ENCODE data around the gene CXCL1. TPM values are rescaled to one million over a fixed set of nuclear protein-coding genes. Genes with fewer than 3 reads are reported as not detected.

CXCL1 gene
- 2.7 and 3.6 TPM in 2 replicates for total RNA-seq
- long read RNA-seq, partial matches to known transcripts: 0 of 3 reads
- long read RNA-seq, other reads (novel, unspliced or antisense): 0 of 3 reads

- TF ChIP-seq CTCF (IDR thresholded peaks at IDR 0.05; ENCODE audit: unreplicated experiment): no peak
Measured at GRCh38 chr4:73869130-73870055, at the start of gene CXCL1. Gene CXCL1 (plus strand): TSS chr4:73869393. CDS start chr4:73869471, 78 bp downstream.

GRCh38 chr4:73821325-73821724 is 47.9 kb upstream of the CXCL1 start:
- Mint-ChIP-seq H3K9me3 (ENCODE audit: low read depth) (no peaks in the 10 kb centered on the region), H3K4me1 (ENCODE audit: low read depth) (no peaks in the 10 kb centered on the region), H3K4me3 (ENCODE audit: low read depth) (no peak overlapping the region), H3K27me3 (peaks cover 7% of the 10 kb centered on the region), H3K27ac (no peak overlapping the region), H3K36me3 (ENCODE audit: insufficient read depth) (no peaks in the 10 kb centered on the region)
- DNase-seq (ENCODE audit: low spot score, unreplicated experiment): no peak
- TF ChIP-seq CTCF (IDR thresholded peaks at IDR 0.05; ENCODE audit: unreplicated experiment): no peak

More at GRCh38 chr4:73869130-73870055, at the start of gene CXCL1:
- H3K4me1 Mint-ChIP-seq (ENCODE audit: low read depth): peaks cover 11% of the 10 kb centered on the region
- H3K27me3 Mint-ChIP-seq: peaks cover 51% of the 10 kb centered on the region
- H3K27ac Mint-ChIP-seq: peak within 1 kb of the TSS; percentile 84
- DNase-seq (ENCODE audit: low spot score, unreplicated experiment): peak; percentile 29
- H3K36me3 Mint-ChIP-seq (ENCODE audit: insufficient read depth): no peaks in the 10 kb centered on the region
- H3K4me3 Mint-ChIP-seq (ENCODE audit: low read depth): peak within 1 kb of the TSS; percentile 83
- H3K9me3 Mint-ChIP-seq (ENCODE audit: low read depth): no peaks in the 10 kb centered on the region

GRCh38 chr4:73822389-73822788 is 46.8 kb upstream of the CXCL1 start:
- no peak for TF ChIP-seq CTCF (IDR thresholded peaks at IDR 0.05; ENCODE audit: unreplicated experiment)
- H3K27me3 Mint-ChIP-seq: peaks cover 7% of the 10 kb centered on the region
- no peak overlapping the region for H3K4me3 Mint-ChIP-seq (ENCODE audit: low read depth)
- H3K4me1 Mint-ChIP-seq (ENCODE audit: low read depth): no peaks in the 10 kb centered on the region
- no peak overlapping the region for H3K27ac Mint-ChIP-seq
- no peak for DNase-seq (ENCODE audit: low spot score, unreplicated experiment)
- H3K36me3 Mint-ChIP-seq (ENCODE audit: insufficient read depth): no peaks in the 10 kb centered on the region
- H3K9me3 Mint-ChIP-seq (ENCODE audit: low read depth): peaks cover 4% of the 10 kb centered on the region

GRCh38 chr4:73822812-73823504 is 46.2 kb upstream of the CXCL1 start:
- Mint-ChIP-seq H3K27me3 (peaks cover 3% of the 10 kb centered on the region), H3K9me3 (ENCODE audit: low read depth) (peaks cover 7% of the 10 kb centered on the region), H3K27ac (no peak overlapping the region), H3K4me1 (ENCODE audit: low read depth) (no peaks in the 10 kb centered on the region), H3K4me3 (ENCODE audit: low read depth) (no peak overlapping the region), H3K36me3 (ENCODE audit: insufficient read depth) (no peaks in the 10 kb centered on the region)
- DNase-seq (ENCODE audit: low spot score, unreplicated experiment): no peak
- TF ChIP-seq CTCF (IDR thresholded peaks at IDR 0.05; ENCODE audit: unreplicated experiment): no peak

GRCh38 chr4:73823760-73824159 is 45.4 kb upstream of the CXCL1 start:
- H3K4me3 Mint-ChIP-seq (ENCODE audit: low read depth): no peak overlapping the region
- peaks cover 7% of the 10 kb centered on the region for H3K9me3 Mint-ChIP-seq (ENCODE audit: low read depth)
- no peak overlapping the region for H3K27ac Mint-ChIP-seq
- no peak for DNase-seq (ENCODE audit: low spot score, unreplicated experiment)
- no peaks in the 10 kb centered on the region for H3K36me3 Mint-ChIP-seq (ENCODE audit: insufficient read depth)
- peaks cover 3% of the 10 kb centered on the region for H3K27me3 Mint-ChIP-seq
- no peak for TF ChIP-seq CTCF (IDR thresholded peaks at IDR 0.05; ENCODE audit: unreplicated experiment)
- H3K4me1 Mint-ChIP-seq (ENCODE audit: low read depth): no peaks in the 10 kb centered on the region

Data from progenitor cell of endocrine pancreas (in vitro differentiated cells).